HG03139 (cell line): ENCODE results near the gene ACAP2.
"Not testable (repeated sequence)": the region's sequence is repeated elsewhere in the genome, so short reads cannot be mapped to it uniquely, and the experiment has no call there.

Experiments used
- ATAC-seq: cut with Tn5 transposase; IDR thresholded peaks from one replicate; pipeline ENCODE4 v1.9.1; 2021; ENCODE audit not compliant: unreplicated experiment

Gene ACAP2

GRCh38 chr3:195443391-195443989 is 670 bp upstream of the ACAP2 start:
- no peak for ATAC-seq

- ATAC-seq, result peak; percentile 6
Observed at GRCh38 chr3:195441992-195442572, 738 bp downstream of the ACAP2 start.

GRCh38 chr3:195441476-195441991 is 1.3 kb downstream of the ACAP2 start:
- ATAC-seq, result no peak

- ATAC-seq, result no peak
Observed at GRCh38 chr3:195441051-195441450, 1.8 kb downstream of the ACAP2 start.

GRCh38 chr3:195440379-195440778 is 2.4 kb downstream of the ACAP2 start:
- ATAC-seq, result no peak

- no peak for ATAC-seq
Observed at GRCh38 chr3:195438371-195438770, 4.4 kb downstream of the ACAP2 start.

- no peak for ATAC-seq
Observed at GRCh38 chr3:195425849-195426248, 17.0 kb downstream of the ACAP2 start.

GRCh38 chr3:195423818-195424217 is 19.0 kb downstream of the ACAP2 start:
- no peak for ATAC-seq

- no peak for ATAC-seq
Observed at GRCh38 chr3:195421400-195421799, 21.4 kb downstream of the ACAP2 start.

- no peak for ATAC-seq
Observed at GRCh38 chr3:195416795-195417194, 26.0 kb downstream of the ACAP2 start.

- ATAC-seq, result no peak
Observed at GRCh38 chr3:195411836-195412235, 31.0 kb downstream of the ACAP2 start.

GRCh38 chr3:195410546-195410945 is 32.3 kb downstream of the ACAP2 start:
- ATAC-seq, result no peak

GRCh38 chr3:195407531-195408409 is 35.0 kb downstream of the ACAP2 start:
- ATAC-seq, result no peak

GRCh38 chr3:195405651-195406050 is 37.2 kb downstream of the ACAP2 start:
- no peak for ATAC-seq

- no peak for ATAC-seq
Observed at GRCh38 chr3:195403841-195404408, 38.9 kb downstream of the ACAP2 start.

- ATAC-seq, result no peak
Observed at GRCh38 chr3:195403244-195403643, 39.6 kb downstream of the ACAP2 start.

- no peak for ATAC-seq
Observed at GRCh38 chr3:195401943-195402342, 40.9 kb downstream of the ACAP2 start.

GRCh38 chr3:195398460-195398859 is 44.4 kb downstream of the ACAP2 start:
- ATAC-seq, result not testable (repeated sequence)

GRCh38 chr3:195397524-195397923 is 45.3 kb downstream of the ACAP2 start:
- ATAC-seq, result no peak

GRCh38 chr3:195395208-195395816 is 47.5 kb downstream of the ACAP2 start:
- ATAC-seq, result no peak

GRCh38 chr3:195394700-195395099 is 48.1 kb downstream of the ACAP2 start:
- no peak for ATAC-seq
